Right cardiac atrium (tissue), 5 donors: ENCODE results near the gene NRDE2. TPM values are rescaled to one million over a fixed set of nuclear protein-coding genes. Genes with fewer than 3 reads are reported as not detected.

Source experiments
- ATAC-seq, 2 donors: fragments of 200-7000 bp; cut with Tn5 transposase; one replicate each; pipeline versions ENCODE4 v1.8.0 to v1.9.1; 2020; ENCODE audit warnings: moderate library complexity in 2 of 2, mild to moderate bottlenecking in 1 of 2
- DNase-seq, 3 donors: peaks; one replicate each; pipeline ENCODE4 v3.0.0-alpha.2; 2020
- H3K27ac ChIP-seq: one replicate; pipeline ENCODE4 v1.5.1; 2013; ENCODE audit warnings: mild to moderate bottlenecking, low read length, control low read depth, moderate library complexity
- H3K27me3 ChIP-seq: one replicate; pipeline ENCODE4 v1.6.1; 2013; ENCODE audit not compliant: control insufficient read depth, insufficient read depth
- H3K4me1 ChIP-seq: one replicate; pipeline ENCODE4 v1.6.1; 2013; ENCODE audit warnings: low read length; ENCODE audit not compliant: control insufficient read depth, insufficient read depth
- H3K4me3 ChIP-seq: one replicate; pipeline ENCODE4 v1.5.1; 2013; ENCODE audit warnings: low read length, control low read depth
- H3K9me3 ChIP-seq: one replicate; pipeline ENCODE4 v1.6.1; 2013; ENCODE audit warnings: low read length; ENCODE audit not compliant: control insufficient read depth
- WGBS: extraction: QIAGEN DNeasy Blood & Tissue Kit; methylation state at CpG from one replicate; pipeline ENCODE4 v1.1.7; 2013; 5-methylcytosine and 5-hydroxymethylcytosine counted together
- intact Hi-C, 4 donors: fragments of 100-400 bp; cut with DNase I; formaldehyde crosslinking; loops; one replicate each; pipeline versions ENCODE4 v1.11.0 to v1.14.0; 2022 to 2023
- polyA plus RNA-seq: library from polyadenylated mRNA; stranded (reverse); fragments of 200-250 nt; gene quantifications from one replicate; pipeline ENCODE4 v1.2.3, GENCODE V29; 2013
- total RNA-seq, 4 donors: library from RNA; stranded (reverse); fragmentation: NEBNext Ultra II Directional; extraction: Animal tissue kit (Norgen Biotek cat#: 25700); gene quantifications; one replicate each; pipeline ENCODE4 v1.2.1, GENCODE V29; 2021
- donor health status: healthy with polysubstance abuse.
- donor health status: DM: no; HTN: yes; CAD: no.
- donor health status: DM: no; HTN: no; CAD: no.
- donor health status: DM: no; HTN: yes; CAD: no; lungs with severe emphysema.
- donor health status: DM: yes; HTN: yes; CAD: no.

Gene NRDE2
- total and polyA plus RNA-seq, 5 donors = 6.2 to 15.3 (median 12.3) TPM

DNA sequence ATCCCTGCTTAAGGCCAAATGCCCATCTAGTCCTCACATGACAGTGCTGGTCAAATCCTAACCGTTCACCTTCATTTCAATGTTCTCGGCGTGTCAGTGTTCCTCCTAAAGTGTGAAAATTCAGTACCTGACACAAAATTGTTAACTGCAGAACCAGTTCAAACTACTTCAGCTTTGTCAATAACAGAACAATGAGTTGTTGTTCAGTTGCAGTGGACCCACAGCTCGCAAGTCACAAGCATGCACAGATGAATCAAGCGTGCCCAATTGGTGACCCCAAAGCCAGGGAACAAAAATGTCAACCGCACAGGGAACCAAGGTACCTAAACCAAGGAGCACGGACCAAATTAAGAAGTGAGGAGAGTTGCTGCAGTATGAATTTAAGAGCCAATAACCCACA is 23.2 kb downstream of the NRDE2 start:
- 92% methylated on average over 7 of the region's 7 CpGs for WGBS
- ATAC-seq = no peak
- Histone ChIP-seq H3K4me3 (no peak overlapping the region), H3K9me3 (no peaks in the 10 kb centered on the region), H3K27ac (no peak overlapping the region), H3K27me3 (no peaks in the 10 kb centered on the region), H3K4me1 (no peaks in the 10 kb centered on the region)
- no peak for DNase-seq
- intact Hi-C loops = no loop called here

DNA sequence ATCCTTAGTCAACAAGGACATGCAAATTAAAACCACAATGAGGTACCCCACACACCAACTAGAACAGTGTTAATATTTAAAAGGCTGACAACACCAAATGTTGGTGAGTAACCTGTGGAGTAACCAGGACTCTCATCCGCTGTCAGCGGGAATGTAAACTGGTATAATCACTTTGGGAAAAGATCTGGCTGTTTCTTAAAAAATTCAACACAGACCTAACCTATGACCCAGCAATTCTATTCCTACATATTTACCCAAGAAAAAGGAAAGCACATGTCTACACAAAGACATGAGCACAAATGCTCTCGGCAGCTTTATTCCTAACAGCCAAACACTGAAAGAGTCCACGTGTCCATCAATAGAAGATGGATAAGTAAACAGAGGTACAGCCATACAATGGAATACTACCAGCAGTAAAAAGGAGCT is 26.6 kb downstream of the NRDE2 start:
- Histone ChIP-seq H3K27ac (no peak overlapping the region), H3K27me3 (no peaks in the 10 kb centered on the region), H3K9me3 (no peaks in the 10 kb centered on the region), H3K4me1 (peaks cover 5% of the 10 kb centered on the region), H3K4me3 (no peak overlapping the region)
- WGBS = 92% methylated on average over 4 of the region's 4 CpGs
- no peak for ATAC-seq
- intact Hi-C loops = no loop called here
- DNase-seq = no peak

DNA sequence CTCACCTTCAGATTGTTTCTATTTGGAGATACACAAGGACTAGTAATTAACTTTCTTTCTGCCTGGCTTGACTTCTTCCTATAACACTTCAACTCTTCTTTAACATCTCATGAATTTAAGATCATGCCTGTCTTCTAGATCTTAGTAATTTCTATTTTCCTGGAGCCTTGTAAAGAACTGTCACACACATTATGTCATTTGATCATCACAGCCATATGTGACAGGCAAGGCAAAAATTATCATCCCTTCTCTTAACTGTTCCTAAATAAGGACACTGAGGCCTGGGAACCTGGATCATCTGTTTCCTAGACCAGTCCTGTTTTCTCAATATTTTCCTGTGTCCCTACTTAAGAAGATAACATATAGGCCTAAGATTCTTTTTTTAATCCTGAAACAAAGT is 27.2 kb downstream of the NRDE2 start:
- DNase-seq (no peak), ATAC-seq (no peak)
- Histone ChIP-seq H3K4me3 (no peak overlapping the region), H3K27me3 (no peaks in the 10 kb centered on the region), H3K4me1 (peaks cover 5% of the 10 kb centered on the region), H3K27ac (no peak overlapping the region), H3K9me3 (no peaks in the 10 kb centered on the region)
- intact Hi-C loops = loop anchor here in 2 of 4 donors (5.0 kb wide), 2 partner anchors 78 to 393 kb away; no protein-coding TSS in a partner anchor

DNA sequence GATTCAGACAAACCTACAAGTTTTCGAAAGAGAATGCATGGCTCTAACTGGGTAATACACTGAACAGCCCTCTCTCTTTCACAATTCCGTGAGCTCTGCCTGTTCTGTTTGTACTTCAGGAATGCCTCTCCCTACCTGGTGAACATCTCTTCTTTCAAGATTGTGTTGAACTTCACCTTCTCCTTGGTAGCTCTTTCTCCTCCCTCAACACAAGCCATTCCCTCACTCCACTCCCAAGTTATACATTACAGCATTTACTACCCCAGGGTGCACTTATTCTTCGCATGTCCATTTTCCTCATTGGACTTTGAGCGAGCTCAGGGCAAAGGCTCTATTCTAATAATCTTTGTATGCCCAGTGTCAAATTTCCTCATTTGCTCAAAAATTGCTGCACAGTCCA is 28.3 kb downstream of the NRDE2 start:
- Histone ChIP-seq H3K27me3 (no peaks in the 10 kb centered on the region), H3K4me3 (no peak overlapping the region), H3K9me3 (no peaks in the 10 kb centered on the region), H3K4me1 (peaks cover 5% of the 10 kb centered on the region), H3K27ac (no peak overlapping the region)
- no peak for DNase-seq
- 98% methylated on average over 4 of the region's 4 CpGs for WGBS
- intact Hi-C loops = loop anchor here in 2 of 4 donors (5.0 kb wide), 2 partner anchors 79 to 394 kb away; no protein-coding TSS in a partner anchor
- no peak for ATAC-seq

DNA sequence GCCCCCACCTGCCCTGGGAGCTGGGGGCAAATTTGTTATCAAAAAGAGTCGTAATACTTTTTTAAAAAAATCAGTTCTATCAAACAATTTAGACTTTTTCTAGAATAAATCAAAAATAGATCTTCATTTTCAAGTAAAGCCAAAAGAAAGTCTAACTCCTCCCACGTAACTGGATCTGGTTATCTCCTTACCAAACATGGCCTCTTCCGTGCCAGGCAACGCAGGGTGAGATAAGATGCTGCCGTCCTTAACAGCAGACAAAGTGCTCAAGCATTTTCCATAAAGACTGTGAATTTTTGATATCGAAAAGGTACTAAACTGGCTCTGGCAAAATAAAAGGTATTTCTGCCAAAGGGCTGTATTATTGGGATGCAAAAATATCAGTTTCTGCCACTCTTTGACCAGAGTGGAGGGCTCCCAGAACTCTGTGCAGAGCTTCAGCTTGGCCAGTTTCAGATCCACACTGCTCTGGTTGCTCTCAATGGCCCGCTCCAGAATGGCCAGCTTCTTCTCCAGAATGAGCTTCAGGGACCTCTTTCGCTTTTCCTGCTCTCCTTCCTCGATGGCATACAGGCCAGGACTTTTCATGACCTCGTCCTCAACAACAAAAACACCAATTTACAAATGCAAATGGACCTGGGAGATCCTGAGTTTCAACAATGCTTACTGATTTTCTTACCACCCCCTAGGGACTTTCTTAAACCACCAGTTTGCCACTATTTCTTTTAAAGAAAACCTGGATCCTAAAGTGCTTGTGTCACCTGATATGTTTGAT is 29.0 kb downstream of the NRDE2 start:
- no peaks in the 10 kb centered on the region for H3K9me3 ChIP-seq
- H3K4me3 ChIP-seq = no peak overlapping the region
- peak; percentile 48 to 52 for ATAC-seq
- H3K27ac ChIP-seq = no peak overlapping the region
- H3K27me3 ChIP-seq = no peaks in the 10 kb centered on the region
- intact Hi-C loops = loop anchor here in 2 of 4 donors (5.0 kb wide), 2 partner anchors 80 to 395 kb away; no protein-coding TSS in a partner anchor
- H3K4me1 ChIP-seq = peaks cover 5% of the 10 kb centered on the region
- no peak for DNase-seq
- WGBS = 61% methylated on average over 10 of the region's 10 CpGs

DNA sequence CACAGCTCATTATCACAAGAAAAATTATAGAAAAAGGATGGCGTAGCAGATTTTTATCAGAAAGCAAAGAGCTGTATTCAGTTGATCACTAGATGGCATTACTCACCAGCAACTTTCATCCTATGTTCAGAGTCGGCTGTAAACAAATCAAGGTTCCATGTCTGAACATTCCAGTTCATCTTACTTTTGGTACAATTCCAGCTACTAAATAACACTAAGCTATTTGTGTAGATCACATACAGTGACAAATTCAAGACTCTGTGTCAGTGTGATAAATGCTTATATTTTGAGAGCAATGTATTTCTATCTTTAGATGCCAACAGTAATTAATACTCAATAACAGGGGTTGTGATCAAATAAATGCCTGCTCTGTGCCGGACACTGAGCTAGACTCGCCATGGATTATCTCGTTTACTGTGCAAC is 30.1 kb downstream of the NRDE2 start:
- Histone ChIP-seq H3K4me1 (peaks cover 5% of the 10 kb centered on the region), H3K27me3 (no peaks in the 10 kb centered on the region), H3K9me3 (no peaks in the 10 kb centered on the region), H3K4me3 (no peak overlapping the region), H3K27ac (peak overlapping the region; percentile 30)
- WGBS = 51% methylated on average over 5 of the region's 5 CpGs
- intact Hi-C loops = loop anchor here in 2 of 4 donors (5.0 kb wide), 2 partner anchors 81 to 396 kb away; no protein-coding TSS in a partner anchor
- ATAC-seq (peak; percentile 73), DNase-seq (no peak)

DNA sequence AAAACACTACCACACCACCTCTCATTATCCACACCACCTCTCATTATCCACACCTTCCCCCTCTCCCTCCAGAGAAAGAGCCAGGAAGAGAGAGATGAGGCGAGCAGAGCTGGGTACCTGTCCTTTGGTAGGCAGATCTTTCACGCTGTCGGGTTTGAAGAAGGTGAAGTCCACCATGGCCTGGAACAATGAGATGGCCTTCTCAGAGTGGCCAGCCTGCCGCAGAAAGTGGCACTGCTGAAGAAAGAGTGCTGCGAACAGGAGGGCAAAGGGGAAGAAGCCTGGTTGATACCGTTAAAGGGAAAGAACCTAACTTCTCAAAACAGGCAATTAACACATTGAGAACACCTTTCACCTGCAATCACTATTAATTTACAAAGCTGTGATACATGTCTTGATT is 30.6 kb downstream of the NRDE2 start:
- ATAC-seq (no peak), DNase-seq (no peak)
- Histone ChIP-seq H3K4me1 (peaks cover 5% of the 10 kb centered on the region), H3K4me3 (no peak overlapping the region), H3K9me3 (no peaks in the 10 kb centered on the region), H3K27me3 (no peaks in the 10 kb centered on the region), H3K27ac (peak overlapping the region; percentile 2)
- intact Hi-C loops = loop anchor here in 2 of 4 donors (5.0 kb wide), 2 partner anchors 81 to 396 kb away; no protein-coding TSS in a partner anchor
- 78% methylated on average over 6 of the region's 6 CpGs for WGBS

DNA sequence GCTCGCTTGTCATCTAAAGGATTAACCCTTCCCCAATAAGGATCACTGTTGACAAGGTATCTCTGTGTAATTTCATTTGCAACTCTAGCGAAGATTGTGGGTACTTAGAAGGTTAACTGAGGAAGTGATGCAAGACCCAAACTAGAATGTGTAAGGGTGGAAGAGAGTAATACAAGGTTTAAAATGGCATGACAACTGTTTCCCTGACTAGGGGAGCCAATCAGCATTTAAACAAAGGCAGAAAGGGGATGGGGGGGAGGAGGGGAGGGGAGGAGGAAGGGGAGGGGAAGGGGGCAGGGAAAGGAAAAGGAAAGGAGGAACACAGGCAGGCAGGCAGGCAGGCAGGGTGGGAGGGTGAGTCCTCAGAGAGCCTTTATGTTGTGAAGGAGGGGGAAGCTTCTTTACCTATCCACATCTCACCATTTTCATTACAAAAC is 31.1 kb downstream of the NRDE2 start:
- no peak for ATAC-seq
- no peaks in the 10 kb centered on the region for H3K27me3 ChIP-seq
- H3K9me3 ChIP-seq = no peaks in the 10 kb centered on the region
- no peak overlapping the region for H3K4me3 ChIP-seq
- intact Hi-C loops = loop anchor here in 2 of 4 donors (5.0 kb wide), 2 partner anchors 82 to 397 kb away; no protein-coding TSS in a partner anchor
- no peak for DNase-seq
- no peak overlapping the region for H3K27ac ChIP-seq
- 87% methylated on average over 2 of the region's 2 CpGs for WGBS
- H3K4me1 ChIP-seq = peaks cover 5% of the 10 kb centered on the region

DNA sequence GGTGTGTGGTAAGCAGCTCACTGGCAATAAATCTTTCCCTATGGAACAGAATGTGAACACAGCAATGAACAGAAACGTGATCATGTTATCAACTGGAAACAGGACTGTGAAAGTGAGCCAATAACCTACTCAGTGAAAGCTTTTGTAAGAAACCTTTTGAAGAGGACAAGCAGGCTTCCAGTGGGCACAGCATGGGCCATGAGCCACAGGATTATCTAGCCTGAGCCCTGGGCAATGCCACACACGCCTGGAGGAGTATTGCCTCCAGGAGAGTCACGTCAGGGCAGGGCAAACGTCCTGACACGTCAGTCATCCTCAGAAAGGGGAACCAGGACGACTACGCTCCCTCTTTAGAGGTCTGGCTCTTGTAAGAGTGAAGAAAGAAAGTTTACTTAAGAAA is 32.3 kb downstream of the NRDE2 start:
- DNase-seq = peak in 1 of 3 donors; percentile 61
- intact Hi-C loops = no loop called here

DNA sequence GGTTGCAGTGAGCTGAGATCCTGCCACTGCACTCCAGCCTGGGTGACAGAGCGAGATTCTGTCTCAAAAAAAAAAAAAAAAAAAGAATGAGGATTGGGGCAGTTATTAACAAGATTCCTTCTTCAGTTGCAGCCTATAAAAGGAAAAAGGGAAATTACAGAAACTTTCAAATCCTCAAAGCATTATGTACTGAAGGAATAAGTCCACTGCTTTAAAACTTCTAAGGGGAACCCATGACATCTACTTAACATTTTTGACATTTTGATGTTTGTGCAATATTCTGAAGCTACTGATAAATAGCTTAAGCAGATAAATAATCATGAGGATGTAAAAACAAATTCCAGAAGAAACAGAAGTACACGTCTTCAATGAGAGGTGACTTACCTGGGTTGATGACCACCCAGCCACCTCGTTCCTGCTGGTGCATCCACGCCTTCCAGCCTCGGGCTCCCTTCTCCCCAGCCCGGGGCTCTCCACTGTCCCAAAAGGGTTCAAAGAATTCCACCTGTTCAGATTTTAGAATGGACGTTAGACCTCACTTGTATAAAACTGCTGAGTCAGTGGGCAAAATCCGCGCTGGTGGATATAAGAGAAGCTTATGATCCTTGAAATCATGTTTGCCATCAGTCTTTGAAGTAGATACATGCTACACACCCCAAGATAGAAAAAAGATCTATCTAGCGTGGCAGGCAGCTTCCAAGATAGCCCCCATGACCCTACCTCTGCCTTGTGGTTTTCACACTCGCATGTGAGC is 33.7 kb downstream of the NRDE2 start:
- intact Hi-C loops = no loop called here
- WGBS = 91% methylated on average over 11 of the region's 11 CpGs
- DNase-seq (no peak), ATAC-seq (no peak)
- no peak overlapping the region for H3K4me3 ChIP-seq
- H3K27ac ChIP-seq = no peak overlapping the region
- peaks cover 5% of the 10 kb centered on the region for H3K4me1 ChIP-seq
- no peaks in the 10 kb centered on the region for H3K9me3 ChIP-seq
- no peaks in the 10 kb centered on the region for H3K27me3 ChIP-seq

More for the DNA sequence above, 32.3 kb downstream of the NRDE2 start:
- Histone ChIP-seq H3K4me3 (no peak overlapping the region), H3K27ac (no peak overlapping the region), H3K4me1 (peaks cover 5% of the 10 kb centered on the region), H3K27me3 (no peaks in the 10 kb centered on the region), H3K9me3 (no peaks in the 10 kb centered on the region)
- WGBS = 63% methylated on average over 7 of the region's 7 CpGs
- peak in 1 of 2 donors; percentile 46 for ATAC-seq

DNA sequence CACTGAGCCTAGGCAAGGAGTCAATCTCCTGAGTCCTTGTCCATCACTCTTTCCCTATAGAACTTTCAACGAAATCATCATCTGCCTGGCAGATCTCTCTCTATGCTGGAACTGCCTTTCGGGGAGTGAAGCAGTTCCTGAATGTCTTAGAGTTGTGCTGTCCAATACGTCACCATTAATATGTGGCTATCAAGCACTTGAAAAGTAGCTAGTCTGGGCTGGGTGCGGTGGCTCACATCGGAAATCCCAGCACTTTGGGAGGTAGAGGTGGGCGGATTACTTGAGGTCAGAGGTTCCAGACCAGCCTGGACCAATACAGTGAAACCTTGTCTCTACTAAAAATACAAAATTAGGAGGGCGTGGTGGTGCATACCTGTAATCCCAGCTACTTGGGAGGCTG is 35.1 kb downstream of the NRDE2 start:
- Histone ChIP-seq H3K4me3 (no peak overlapping the region), H3K27ac (no peak overlapping the region), H3K4me1 (no peaks in the 10 kb centered on the region), H3K27me3 (no peaks in the 10 kb centered on the region), H3K9me3 (no peaks in the 10 kb centered on the region)
- DNase-seq = no peak
- intact Hi-C loops = no loop called here
- WGBS = 91% methylated on average over 7 of the region's 7 CpGs
- no peak for ATAC-seq
